ENCODE measurements around the gene TIMP3. TPM values are rescaled to one million over a fixed set of nuclear protein-coding genes. Genes with fewer than 3 reads are reported as not detected.

The TIMP3 gene
- polyA plus RNA-seq, 1 donor from 2014 or later, result 0.72 TPM

DNA sequence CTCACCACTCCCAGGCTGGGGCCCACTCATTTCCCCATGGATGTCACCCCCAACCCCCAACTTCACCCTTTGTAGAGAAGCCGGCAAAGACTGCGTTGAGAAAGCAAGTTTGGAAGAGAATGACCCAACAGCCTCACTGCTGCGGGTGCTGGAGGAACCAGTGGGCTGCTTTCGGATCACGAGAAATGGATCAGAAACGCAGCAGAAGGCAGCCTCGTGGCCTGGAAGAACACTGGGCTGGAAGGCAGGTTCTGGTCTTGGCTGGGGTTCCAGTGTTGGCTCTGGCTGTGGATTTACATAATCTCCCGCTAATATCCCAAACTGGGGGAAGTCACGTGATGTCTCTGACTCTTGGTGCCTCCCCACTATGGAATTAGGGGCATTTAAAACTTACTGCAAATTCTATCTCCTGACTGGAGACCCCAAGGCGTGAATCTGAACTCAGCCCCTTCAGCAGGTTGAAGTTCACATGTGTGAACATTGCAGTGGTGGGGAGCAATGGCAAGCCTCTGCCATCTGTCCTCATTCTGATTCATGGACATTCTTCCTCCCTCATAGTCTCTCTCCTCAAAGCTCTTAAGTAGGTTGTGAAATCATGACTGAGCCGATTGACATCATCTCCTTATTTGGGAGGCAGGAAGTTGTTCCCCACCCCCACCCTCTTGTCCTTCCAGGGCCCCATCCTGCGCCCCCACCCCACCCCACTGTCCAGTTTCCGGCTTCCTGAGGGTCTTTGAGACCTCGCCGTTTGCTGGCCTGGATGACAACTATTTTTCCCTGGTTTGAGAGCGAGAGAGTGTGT is 37.0 kb upstream of the TIMP3 start:
- Histone ChIP-seq H3K36me3 (ENCODE audit: insufficient read depth, low read length) (no peaks in the 10 kb centered on the region), H3K9me3 (ENCODE audit: low read length) (no peaks in the 10 kb centered on the region), H3K4me3 (ENCODE audit: low read length) (no peak overlapping the region), H3F3A (ENCODE audit: insufficient read depth, low read length, poor library complexity, severe bottlenecking) (no peaks in the 10 kb centered on the region), H3K27ac (ENCODE audit: low read length) (no peak overlapping the region), H2AFZ (ENCODE audit: low read depth, low read length) (no peak overlapping the region), H3K9me2 (ENCODE audit: insufficient read depth, low read length) (no peaks in the 10 kb centered on the region), H3K4me2 (ENCODE audit: low read length) (no peak overlapping the region), H3K79me2 (replicated peaks; ENCODE audit: insufficient read depth, low read length) (no peaks in the 10 kb centered on the region), H4K20me1 (ENCODE audit: insufficient read depth) (no peaks in the 10 kb centered on the region), H3K9ac (ENCODE audit: low read length) (no peak overlapping the region), H3K27me3 (ENCODE audit: insufficient read depth, low read depth, low read length) (no peaks in the 10 kb centered on the region)
- TF ChIP-seq EZH2 (IDR thresholded peaks at IDR 0.05; ENCODE audit: borderline replicate concordance, insufficient read depth, low read length, poor library complexity, severe bottlenecking) (no peak), MXI1 (conservative IDR thresholded peaks at IDR 0.05; ENCODE audit: poor library complexity, severe bottlenecking) (no peak), SMC3 (conservative IDR thresholded peaks at IDR 0.05; ENCODE audit: poor library complexity) (no peak), RAD21 (conservative IDR thresholded peaks at IDR 0.05) (no peak), TAF1 (IDR thresholded peaks at IDR 0.05; ENCODE audit: low read depth) (no peak), POLR2AphosphoS5 (IDR thresholded peaks at IDR 0.05) (no peak), EP300 (conservative IDR thresholded peaks at IDR 0.05; ENCODE audit: poor library complexity, severe bottlenecking) (no peak)
- TF ChIP-seq, protein P1, sequence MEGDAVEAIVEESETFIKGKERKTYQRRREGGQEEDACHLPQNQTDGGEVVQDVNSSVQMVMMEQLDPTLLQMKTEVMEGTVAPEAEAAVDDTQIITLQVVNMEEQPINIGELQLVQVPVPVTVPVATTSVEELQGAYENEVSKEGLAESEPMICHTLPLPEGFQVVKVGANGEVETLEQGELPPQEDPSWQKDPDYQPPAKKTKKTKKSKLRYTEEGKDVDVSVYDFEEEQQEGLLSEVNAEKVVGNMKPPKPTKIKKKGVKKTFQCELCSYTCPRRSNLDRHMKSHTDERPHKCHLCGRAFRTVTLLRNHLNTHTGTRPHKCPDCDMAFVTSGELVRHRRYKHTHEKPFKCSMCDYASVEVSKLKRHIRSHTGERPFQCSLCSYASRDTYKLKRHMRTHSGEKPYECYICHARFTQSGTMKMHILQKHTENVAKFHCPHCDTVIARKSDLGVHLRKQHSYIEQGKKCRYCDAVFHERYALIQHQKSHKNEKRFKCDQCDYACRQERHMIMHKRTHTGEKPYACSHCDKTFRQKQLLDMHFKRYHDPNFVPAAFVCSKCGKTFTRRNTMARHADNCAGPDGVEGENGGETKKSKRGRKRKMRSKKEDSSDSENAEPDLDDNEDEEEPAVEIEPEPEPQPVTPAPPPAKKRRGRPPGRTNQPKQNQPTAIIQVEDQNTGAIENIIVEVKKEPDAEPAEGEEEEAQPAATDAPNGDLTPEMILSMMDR (IDR thresholded peaks at IDR 0.05; ENCODE audit: poor library complexity, severe bottlenecking), result no peak
- TF ChIP-seq, protein P2, sequence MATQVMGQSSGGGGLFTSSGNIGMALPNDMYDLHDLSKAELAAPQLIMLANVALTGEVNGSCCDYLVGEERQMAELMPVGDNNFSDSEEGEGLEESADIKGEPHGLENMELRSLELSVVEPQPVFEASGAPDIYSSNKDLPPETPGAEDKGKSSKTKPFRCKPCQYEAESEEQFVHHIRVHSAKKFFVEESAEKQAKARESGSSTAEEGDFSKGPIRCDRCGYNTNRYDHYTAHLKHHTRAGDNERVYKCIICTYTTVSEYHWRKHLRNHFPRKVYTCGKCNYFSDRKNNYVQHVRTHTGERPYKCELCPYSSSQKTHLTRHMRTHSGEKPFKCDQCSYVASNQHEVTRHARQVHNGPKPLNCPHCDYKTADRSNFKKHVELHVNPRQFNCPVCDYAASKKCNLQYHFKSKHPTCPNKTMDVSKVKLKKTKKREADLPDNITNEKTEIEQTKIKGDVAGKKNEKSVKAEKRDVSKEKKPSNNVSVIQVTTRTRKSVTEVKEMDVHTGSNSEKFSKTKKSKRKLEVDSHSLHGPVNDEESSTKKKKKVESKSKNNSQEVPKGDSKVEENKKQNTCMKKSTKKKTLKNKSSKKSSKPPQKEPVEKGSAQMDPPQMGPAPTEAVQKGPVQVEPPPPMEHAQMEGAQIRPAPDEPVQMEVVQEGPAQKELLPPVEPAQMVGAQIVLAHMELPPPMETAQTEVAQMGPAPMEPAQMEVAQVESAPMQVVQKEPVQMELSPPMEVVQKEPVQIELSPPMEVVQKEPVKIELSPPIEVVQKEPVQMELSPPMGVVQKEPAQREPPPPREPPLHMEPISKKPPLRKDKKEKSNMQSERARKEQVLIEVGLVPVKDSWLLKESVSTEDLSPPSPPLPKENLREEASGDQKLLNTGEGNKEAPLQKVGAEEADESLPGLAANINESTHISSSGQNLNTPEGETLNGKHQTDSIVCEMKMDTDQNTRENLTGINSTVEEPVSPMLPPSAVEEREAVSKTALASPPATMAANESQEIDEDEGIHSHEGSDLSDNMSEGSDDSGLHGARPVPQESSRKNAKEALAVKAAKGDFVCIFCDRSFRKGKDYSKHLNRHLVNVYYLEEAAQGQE (IDR thresholded peaks at IDR 0.05; ENCODE audit: borderline replicate concordance), result no peak

GRCh38 chr22:32765132-32765618 is 36.3 kb upstream of the TIMP3 start:
- Histone ChIP-seq H3K9ac (ENCODE audit: low read length) (no peak overlapping the region), H3K79me2 (replicated peaks; ENCODE audit: insufficient read depth, low read length) (no peaks in the 10 kb centered on the region), H3K27ac (ENCODE audit: low read length) (no peak overlapping the region), H3K9me3 (ENCODE audit: low read length) (no peaks in the 10 kb centered on the region), H3K27me3 (ENCODE audit: insufficient read depth, low read depth, low read length) (no peaks in the 10 kb centered on the region), H3K36me3 (ENCODE audit: insufficient read depth, low read length) (no peaks in the 10 kb centered on the region), H3F3A (ENCODE audit: insufficient read depth, low read length, poor library complexity, severe bottlenecking) (no peaks in the 10 kb centered on the region), H4K20me1 (ENCODE audit: insufficient read depth) (no peaks in the 10 kb centered on the region), H3K9me2 (ENCODE audit: insufficient read depth, low read length) (no peaks in the 10 kb centered on the region), H3K4me3 (ENCODE audit: low read length) (no peak overlapping the region), H3K4me2 (ENCODE audit: low read length) (no peak overlapping the region), H2AFZ (ENCODE audit: low read depth, low read length) (no peak overlapping the region)
- TF ChIP-seq EP300 (conservative IDR thresholded peaks at IDR 0.05; ENCODE audit: poor library complexity, severe bottlenecking), result no peak
- TF ChIP-seq RAD21 (conservative IDR thresholded peaks at IDR 0.05), result no peak
- no peak for TF ChIP-seq EZH2 (IDR thresholded peaks at IDR 0.05; ENCODE audit: borderline replicate concordance, insufficient read depth, low read length, poor library complexity, severe bottlenecking)
- TF ChIP-seq, protein P2 (IDR thresholded peaks at IDR 0.05; ENCODE audit: borderline replicate concordance), result no peak
- TF ChIP-seq, protein P1 (IDR thresholded peaks at IDR 0.05; ENCODE audit: poor library complexity, severe bottlenecking), result no peak
- no peak for TF ChIP-seq POLR2AphosphoS5 (IDR thresholded peaks at IDR 0.05)
- TF ChIP-seq TAF1 (IDR thresholded peaks at IDR 0.05; ENCODE audit: low read depth), result no peak
- TF ChIP-seq SMC3 (conservative IDR thresholded peaks at IDR 0.05; ENCODE audit: poor library complexity), result no peak
- no peak for TF ChIP-seq MXI1 (conservative IDR thresholded peaks at IDR 0.05; ENCODE audit: poor library complexity, severe bottlenecking)
